Measurements from ENCODE around the gene MAN1A1. TPM values are rescaled to one million over a fixed set of nuclear protein-coding genes. Genes with fewer than 3 reads are reported as not detected.

The MAN1A1 gene
- total RNA-seq, 1 donor from 2014 or later, result 17.2 TPM

- DNase-seq, result no peak
- no peak for ATAC-seq (ENCODE audit: poor library complexity)
- intact Hi-C loops (cut with DNase I), result no loop called here
These were observed 123.5 kb downstream of the MAN1A1 start for GRCh38 chr6:119226089-119226488.

GRCh38 chr6:119224095-119224701 is 125.4 kb downstream of the MAN1A1 start:
- DNase-seq (no peak), ATAC-seq (ENCODE audit: poor library complexity) (no peak)
- intact Hi-C loops (cut with DNase I), result no loop called here

DNA sequence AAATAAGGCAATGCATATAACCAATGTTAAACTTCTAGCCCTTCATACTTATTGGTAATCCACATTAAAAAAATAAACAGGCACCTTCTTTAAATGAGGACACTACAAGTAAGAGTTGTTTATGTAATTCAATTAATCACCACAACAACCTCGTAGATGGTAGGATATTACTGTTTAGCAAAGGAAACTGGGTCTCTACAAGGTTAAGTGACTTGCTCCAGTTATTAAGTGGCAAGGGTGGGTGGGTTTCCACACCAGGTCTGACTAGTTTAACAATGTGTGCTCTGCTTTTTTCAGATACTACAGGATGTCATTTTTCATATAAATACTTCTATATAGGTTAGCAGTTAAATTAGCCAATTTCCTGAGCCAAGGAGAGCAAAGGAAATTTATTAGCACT is 129.1 kb downstream of the MAN1A1 start:
- intact Hi-C loops (cut with DNase I), result no loop called here
- no peak for DNase-seq
- no peak for ATAC-seq (ENCODE audit: poor library complexity)

DNA sequence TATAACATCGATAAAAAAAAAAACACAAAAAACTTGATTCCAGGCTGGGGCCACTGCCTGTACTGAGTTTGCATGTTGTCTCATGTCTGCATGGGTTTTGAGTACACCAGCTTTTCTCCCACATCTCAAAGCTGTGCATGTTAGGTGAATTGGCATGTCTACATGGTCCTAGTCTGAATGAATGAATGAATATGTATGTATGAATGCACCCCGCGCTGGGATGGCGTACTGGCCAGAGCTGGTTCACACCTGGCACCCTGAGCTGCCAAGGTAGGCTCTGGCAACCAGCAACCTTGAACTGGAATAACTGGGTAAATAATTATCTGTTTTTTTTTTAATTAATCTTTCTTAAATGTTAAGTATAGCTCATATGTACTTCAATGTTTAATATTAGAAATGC is 131.0 kb downstream of the MAN1A1 start:
- intact Hi-C loops (cut with DNase I), result no loop called here
- DNase-seq (no peak), ATAC-seq (ENCODE audit: poor library complexity) (no peak)

DNA sequence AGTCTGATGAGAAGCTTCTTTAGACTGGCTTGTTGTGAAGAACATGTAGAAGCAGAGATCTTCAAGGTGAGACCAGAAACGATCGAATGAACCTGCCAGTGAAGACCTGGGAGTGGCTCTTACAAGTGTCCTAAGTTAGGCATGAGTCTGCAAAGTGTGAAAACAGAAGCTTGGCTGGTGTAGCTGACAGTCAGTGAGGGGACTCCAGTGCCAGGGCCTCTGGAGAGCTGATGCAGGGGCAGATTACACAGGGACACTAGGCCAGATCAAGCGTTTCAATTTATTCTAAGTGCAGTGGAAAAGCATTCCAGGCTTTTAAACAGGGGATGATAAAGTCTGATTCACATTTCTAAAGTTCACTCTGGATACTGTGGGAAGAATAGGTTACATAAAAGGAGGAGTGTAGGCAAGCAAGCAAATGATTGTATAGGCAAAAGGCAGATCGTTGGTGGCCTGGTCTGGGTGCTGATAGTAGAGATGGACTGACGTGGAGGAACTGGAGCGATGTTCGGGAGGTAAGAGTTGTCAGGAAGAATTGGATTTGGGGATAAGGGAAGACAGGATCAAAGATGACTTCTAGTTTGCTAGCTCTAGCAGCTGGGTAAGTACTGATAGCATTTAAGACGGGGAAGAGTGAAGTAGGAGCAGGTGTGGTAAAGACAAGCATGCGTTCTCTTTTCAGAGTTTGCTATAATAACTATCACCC is 133.5 kb downstream of the MAN1A1 start:
- intact Hi-C loops (cut with DNase I), result no loop called here
- DNase-seq, result no peak
- ATAC-seq (ENCODE audit: poor library complexity), result peak; percentile 41

DNA sequence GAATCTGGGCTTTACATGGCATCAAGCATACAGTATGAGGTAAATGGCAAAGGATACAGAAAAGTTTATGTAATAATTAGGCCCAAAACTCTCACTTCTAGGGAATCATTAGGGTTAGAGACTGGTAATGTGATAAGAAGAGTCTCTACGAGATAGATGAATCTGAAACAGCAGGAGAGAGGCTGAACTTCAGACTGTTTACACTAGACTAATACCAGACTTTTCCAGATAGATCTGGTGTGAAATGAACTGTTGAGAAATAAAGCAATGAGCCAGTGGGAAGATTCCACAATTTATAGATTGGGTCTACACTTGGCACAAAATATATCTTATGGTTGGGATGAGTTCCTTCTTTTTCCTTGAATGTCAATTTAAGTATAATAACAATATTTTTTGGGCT is 134.3 kb downstream of the MAN1A1 start:
- intact Hi-C loops (cut with DNase I), result no loop called here
- ATAC-seq (ENCODE audit: poor library complexity) (no peak), DNase-seq (no peak)

GRCh38 chr6:119210596-119210995 is 139.0 kb downstream of the MAN1A1 start:
- no peak for ATAC-seq (ENCODE audit: poor library complexity)
- no peak for DNase-seq
- intact Hi-C loops (cut with DNase I), result no loop called here

DNA sequence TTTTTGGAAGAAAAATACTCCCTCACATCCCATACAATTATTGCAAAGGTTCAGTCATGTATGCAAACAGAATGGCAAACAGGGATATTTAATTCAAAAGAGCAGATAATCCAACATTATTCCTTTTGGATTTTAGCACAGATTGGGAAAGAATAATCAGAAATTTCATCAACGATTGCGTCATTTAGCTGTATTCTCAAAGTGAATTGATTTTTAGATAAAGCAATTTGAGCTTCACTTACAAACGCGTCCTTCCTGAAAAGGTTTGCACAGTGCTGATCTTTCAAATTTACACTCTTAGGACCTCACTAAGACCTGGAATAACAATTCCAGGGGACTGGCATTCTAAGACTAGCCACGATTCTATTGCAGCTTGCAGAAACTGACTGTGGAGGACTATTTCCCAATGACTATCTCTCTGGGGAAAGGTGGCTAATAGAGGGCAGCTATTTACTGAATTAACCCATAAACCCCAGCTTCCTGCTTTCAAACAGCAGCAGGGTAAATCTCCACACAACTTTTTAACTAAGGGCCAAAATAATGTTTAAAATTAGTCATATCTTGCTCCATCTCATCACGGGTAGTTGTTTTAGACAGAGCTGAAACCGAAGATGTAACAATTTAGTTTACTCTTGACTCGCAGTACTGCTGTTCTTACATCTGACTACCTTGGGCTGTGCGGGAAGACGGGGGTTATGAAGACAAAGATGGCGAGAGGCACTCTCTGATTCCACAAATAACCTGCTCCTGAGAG is 139.9 kb downstream of the MAN1A1 start:
- no peak for DNase-seq
- no peak for ATAC-seq (ENCODE audit: poor library complexity)
- intact Hi-C loops (cut with DNase I), result no loop called here

DNA sequence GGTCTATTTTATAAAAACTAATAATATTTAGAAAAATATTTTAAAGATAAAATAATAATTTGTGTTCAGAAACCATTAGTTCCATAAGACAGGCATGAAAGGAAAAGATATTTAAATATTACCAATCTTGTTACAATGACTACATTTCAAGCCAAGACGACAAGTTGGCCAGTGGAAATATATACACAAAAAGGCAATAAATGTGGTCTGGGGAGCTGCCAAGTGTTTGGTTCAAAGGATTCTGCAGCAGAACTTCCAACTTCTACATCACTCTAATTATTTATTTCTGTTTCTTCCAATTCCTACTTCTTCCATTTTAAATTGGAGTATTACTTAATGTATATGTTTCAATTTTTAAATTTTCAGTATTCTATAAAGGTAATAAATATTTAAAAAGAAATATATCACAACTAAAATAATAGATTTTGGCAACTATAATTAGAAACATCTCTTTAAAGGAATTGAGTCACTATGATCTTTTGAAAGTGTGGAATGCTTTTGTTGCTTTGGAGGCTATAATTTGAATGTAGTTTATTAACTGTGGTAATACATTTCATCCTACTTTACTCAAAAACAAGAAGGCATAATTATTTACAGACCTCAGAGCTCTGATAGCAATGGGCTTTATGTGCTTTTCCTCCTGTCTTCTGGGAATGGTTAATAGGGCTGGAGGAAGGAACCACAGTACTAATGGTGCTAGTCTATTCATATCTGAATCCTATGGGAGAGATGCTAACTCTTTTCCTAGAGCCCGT is 141.4 kb downstream of the MAN1A1 start:
- no peak for DNase-seq
- intact Hi-C loops (cut with DNase I), result no loop called here
- no peak for ATAC-seq (ENCODE audit: poor library complexity)

DNA sequence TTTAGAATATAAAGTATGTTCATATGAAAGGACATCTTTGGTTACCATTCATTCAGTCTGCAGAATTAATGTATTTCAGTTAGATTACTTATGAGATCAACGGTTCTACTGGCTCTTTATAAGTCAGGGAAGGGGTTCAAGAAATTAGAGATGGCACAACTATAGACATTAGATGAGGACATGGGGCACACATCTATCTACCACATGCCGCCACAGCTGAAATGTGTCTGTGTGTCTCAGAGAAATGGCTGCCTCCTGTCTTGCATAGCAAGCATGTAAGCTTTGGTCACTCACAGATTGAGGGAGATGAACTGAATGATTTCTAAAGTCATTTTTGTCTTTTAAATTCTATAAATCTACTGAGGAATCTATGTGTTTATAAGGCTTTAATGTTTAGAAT is 142.2 kb downstream of the MAN1A1 start:
- intact Hi-C loops (cut with DNase I), result no loop called here
- ATAC-seq (ENCODE audit: poor library complexity) (no peak), DNase-seq (no peak)

GRCh38 chr6:119205911-119206618 is 143.5 kb downstream of the MAN1A1 start:
- intact Hi-C loops (cut with DNase I), result no loop called here
- no peak for DNase-seq
- no peak for ATAC-seq (ENCODE audit: poor library complexity)

DNA sequence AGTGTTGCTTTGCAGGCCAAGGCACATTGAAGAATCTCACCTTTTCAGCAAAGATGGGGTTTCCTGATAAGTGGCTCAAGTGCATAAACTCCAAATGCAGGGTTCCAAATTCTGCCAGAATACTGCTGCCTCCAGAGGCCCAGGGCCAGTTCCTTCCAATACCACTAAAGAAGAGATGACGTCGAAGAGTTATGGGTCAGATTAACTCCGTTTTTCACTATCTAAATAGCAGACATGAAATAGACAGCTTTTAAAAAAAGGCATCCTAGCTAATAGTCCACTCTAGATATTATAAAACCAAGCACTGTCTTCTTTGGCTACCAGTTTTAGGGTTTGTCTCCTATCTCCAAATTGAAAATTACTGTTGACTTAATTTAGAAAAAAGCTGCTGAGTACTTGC is 144.8 kb downstream of the MAN1A1 start:
- DNase-seq (no peak), ATAC-seq (ENCODE audit: poor library complexity) (no peak)
- intact Hi-C loops (cut with DNase I), result no loop called here

GRCh38 chr6:119201480-119201879 is 148.1 kb downstream of the MAN1A1 start:
- ATAC-seq (ENCODE audit: poor library complexity) (no peak), DNase-seq (no peak)
- intact Hi-C loops (cut with DNase I), result no loop called here

DNA sequence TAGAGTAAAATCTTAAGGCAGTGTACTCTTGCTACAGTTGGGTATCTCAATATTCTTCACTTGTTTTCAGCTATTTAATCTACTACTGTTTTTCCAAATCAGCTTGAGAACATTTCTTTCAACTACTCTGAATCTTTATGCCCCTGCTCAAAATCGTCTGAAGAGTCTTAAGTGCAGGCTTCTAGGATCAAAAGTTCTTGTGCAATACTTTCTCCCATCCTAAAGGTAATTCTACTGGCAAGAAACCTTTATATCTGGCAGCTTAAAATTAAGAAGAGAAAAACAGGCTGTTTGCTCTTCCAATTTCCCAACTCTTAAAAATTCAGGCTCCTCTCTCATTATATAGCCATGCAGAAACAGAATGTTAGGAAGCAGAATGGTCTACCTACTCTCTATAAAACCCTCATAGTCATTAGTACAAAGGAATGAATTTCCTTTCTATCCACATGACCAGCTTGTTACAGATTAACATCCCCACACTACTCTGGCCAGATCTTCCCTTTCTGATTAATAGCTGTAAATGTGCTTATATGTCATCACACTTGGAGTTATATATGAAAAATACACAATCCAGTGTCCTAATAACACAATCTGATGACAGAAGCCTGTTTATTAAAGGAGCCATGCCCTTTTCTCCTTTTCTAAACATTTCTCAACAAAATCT is 148.9 kb downstream of the MAN1A1 start:
- DNase-seq (no peak), ATAC-seq (ENCODE audit: poor library complexity) (no peak)
- intact Hi-C loops (cut with DNase I), result no loop called here

DNA sequence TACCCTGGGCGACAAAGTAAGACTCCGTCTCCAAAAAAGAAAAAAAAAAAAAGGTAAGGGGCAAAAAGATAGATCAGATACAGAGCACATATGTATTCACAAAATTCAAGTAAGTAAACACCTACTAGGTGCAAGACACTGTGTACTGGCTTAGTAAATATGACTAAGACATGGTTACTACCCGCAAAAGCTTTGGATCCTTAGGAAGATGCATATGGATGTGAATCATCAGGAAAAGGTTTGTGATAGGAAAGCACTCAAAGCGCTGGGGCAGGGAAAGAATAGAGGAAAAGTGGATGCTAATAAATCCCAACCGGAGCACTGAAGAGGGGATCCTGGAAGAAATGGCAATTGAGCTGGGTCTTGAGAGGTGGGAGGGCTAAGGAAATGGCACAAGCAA is 152.3 kb downstream of the MAN1A1 start:
- no peak for DNase-seq
- intact Hi-C loops (cut with DNase I), result no loop called here
- no peak for ATAC-seq (ENCODE audit: poor library complexity)

DNA sequence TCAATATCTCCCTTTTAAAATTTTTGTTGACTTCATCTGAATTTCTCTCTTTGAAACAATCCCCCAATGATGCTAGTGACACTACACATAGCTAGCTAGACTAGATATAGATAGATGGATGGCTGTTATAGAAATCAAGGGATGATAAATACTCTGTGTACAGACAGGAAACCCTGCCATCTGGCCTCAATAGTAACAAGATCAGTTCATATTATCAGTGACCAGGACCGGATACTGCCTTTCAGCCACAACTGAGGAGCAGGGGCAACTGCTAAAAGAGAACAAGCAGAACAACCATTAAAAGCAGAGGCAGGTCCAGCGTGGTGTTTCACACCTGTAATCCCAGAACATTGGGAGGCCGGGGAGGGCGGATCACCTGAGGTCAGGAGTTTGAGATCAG is 152.8 kb downstream of the MAN1A1 start:
- intact Hi-C loops (cut with DNase I), result no loop called here
- DNase-seq, result no peak
- no peak for ATAC-seq (ENCODE audit: poor library complexity)

GRCh38 chr6:119195848-119196247 is 153.7 kb downstream of the MAN1A1 start:
- intact Hi-C loops (cut with DNase I), result no loop called here

DNA sequence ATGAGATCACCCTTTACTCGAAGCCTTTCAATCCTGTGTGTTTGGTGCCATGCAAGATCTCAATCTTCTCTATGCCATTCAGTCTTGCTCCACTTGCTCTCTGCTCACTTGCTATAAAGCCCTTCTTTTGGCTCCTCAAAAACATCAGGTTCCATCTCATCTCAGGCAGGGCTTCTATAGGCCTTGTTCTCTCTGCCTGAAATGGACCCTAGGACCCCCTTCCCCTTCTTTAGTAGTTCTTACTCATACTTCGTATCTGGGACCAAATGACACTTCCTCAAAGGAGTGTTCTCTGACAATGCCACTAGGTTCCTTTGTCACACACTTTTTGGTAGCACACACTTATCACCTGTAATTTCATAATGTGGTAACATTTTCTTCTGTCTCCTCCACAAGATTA is 154.4 kb downstream of the MAN1A1 start:
- intact Hi-C loops (cut with DNase I), result no loop called here
- ATAC-seq (ENCODE audit: poor library complexity) (no peak), DNase-seq (no peak)

More at GRCh38 chr6:119195848-119196247, 153.7 kb downstream of the MAN1A1 start:
- no peak for DNase-seq
- ATAC-seq (ENCODE audit: poor library complexity), result no peak

Data from Right ventricle myocardium superior (tissue), 1 donor.